K562 (cell line): ENCODE results near the gene TAF1D. TPM values are rescaled to one million over a fixed set of nuclear protein-coding genes. Genes with fewer than 3 reads are reported as not detected.
A peak's percentile ranks its signal among the peaks of the same experiment; 100 is the strongest.

Experiments used
- ARID1B ChIP-seq: fragments of 450-650 bp; IDR thresholded peaks from 2 replicates; pipeline ENCODE4 v1.6.1; 2016; ENCODE audit warnings: antibody characterized with exemption, mild to moderate bottlenecking, inconsistent platforms
- ATF1 ChIP-seq, 2 experiments: fragments of 450-650 bp in 1 of 2; IDR thresholded peaks; 2 replicates each; pipeline ENCODE4 v1.6.1; 2016; ENCODE audit warnings: missing compliant biosample characterization in 1 of 2, missing genetic modification characterization in 1 of 2
- CTCF ChIP-seq, 3 experiments: IDR thresholded peaks in 2 of 3; conservative IDR thresholded peaks in 1 of 3; 2 replicates each; pipeline ENCODE4 v1.5.1; 2011 to 2012; ENCODE audit warnings: low read length in 3 of 3, mild to moderate bottlenecking in 3 of 3, control low read depth in 2 of 3, improper control_type of control experiment in 1 of 3, inconsistent platforms in 1 of 3, low read depth in 1 of 3, mixed read lengths in 1 of 3, moderate library complexity in 1 of 3; ENCODE audit not compliant: insufficient read depth in 2 of 3
- GTF3C2 ChIP-seq: IDR thresholded peaks from 3 replicates; pipeline ENCODE4 v1.6.1; 2011; ENCODE audit warnings: borderline replicate concordance, mild to moderate bottlenecking, moderate library complexity; ENCODE audit not compliant: insufficient read length; ENCODE audit errors: extremely low read depth
- HMGN3 ChIP-seq: IDR thresholded peaks from 2 replicates; pipeline ENCODE4 v1.6.1; 2011; ENCODE audit warnings: borderline replicate concordance, low read depth, mild to moderate bottlenecking, mixed read lengths, low read length; ENCODE audit not compliant: insufficient read length; ENCODE audit errors: extremely low read depth
- MNT ChIP-seq, 2 experiments: fragments of 450-650 bp; conservative IDR thresholded peaks; 2 replicates each; pipeline ENCODE4 v1.6.1; 2017; ENCODE audit warnings: mild to moderate bottlenecking in 2 of 2, moderate library complexity in 2 of 2
- PBX2 ChIP-seq, 2 experiments: IDR thresholded peaks in 1 of 2; conservative IDR thresholded peaks in 1 of 2; 2 replicates each; pipeline ENCODE4 v1.6.1; 2016; ENCODE audit warnings: low read depth in 2 of 2, mild to moderate bottlenecking in 1 of 2, missing compliant biosample characterization in 1 of 2, missing genetic modification characterization in 1 of 2, moderate library complexity in 1 of 2
- PCBP1 ChIP-seq: fragments of 200-400 bp; formaldehyde crosslinking; IDR thresholded peaks from 2 replicates; pipeline ENCODE4 v1.6.1; 2018; ENCODE audit warnings: mild to moderate bottlenecking, low read depth, low read length; ENCODE audit not compliant: poor library complexity, severe bottlenecking
- PPARD ChIP-seq: fragments of 250-450 bp; sonication (Bioruptor Pico); IDR thresholded peaks from 2 replicates; pipeline ENCODE4 v1.8.0; 2022; ENCODE audit warnings: inconsistent platforms, mild to moderate bottlenecking, moderate library complexity
- SIRT6 ChIP-seq: IDR thresholded peaks from one replicate; pipeline ENCODE4 v1.6.1; 2012; ENCODE audit warnings: low read depth, mild to moderate bottlenecking, control low read depth, inconsistent platforms, low read length, moderate library complexity
- SMARCE1 ChIP-seq: fragments of 450-650 bp; IDR thresholded peaks from 2 replicates; pipeline ENCODE4 v1.7.1; 2016; ENCODE audit warnings: mild to moderate bottlenecking
- SOX6 ChIP-seq: fragments of 450-650 bp; IDR thresholded peaks from 2 replicates; pipeline ENCODE4 v1.6.1; 2014; ENCODE audit warnings: mild to moderate bottlenecking
- ZNF12 ChIP-seq: sonication (generic); formaldehyde crosslinking; IDR thresholded peaks from 2 replicates; pipeline ENCODE4 v1.4.0; 2020; ENCODE audit warnings: mild to moderate bottlenecking, missing genetic modification reagents
- ZNF124 ChIP-seq: sonication (generic); formaldehyde crosslinking; IDR thresholded peaks from 2 replicates; pipeline ENCODE4 v1.8.1; 2022; ENCODE audit warnings: missing genetic modification reagents
- ZNF316 ChIP-seq: fragments of 450-650 bp; IDR thresholded peaks from 2 replicates; pipeline ENCODE4 v1.6.1; 2016
- polyA plus RNA-seq, 8 experiments: library from polyadenylated mRNA; depleted of rRNA in 4 of 8; stranded (reverse) in 5 of 8; unstranded in 3 of 8; fragments of >200 nt; fragmentation: Nextera tagmentation in 2 of 8; fragmentation: Illumina TruSeq in 1 of 8; extraction: Ambion mirVana in 2 of 8; extraction: Trizol in 1 of 8; gene quantifications; 2 replicates each; pipeline versions ENCODE4 v1.2.1 to v1.2.3, GENCODE V29; 2011 to 2014; ENCODE audit warnings: inconsistent platforms in 1 of 8, missing spikeins in 1 of 8
- total RNA-seq, 7 experiments: library from RNA; depleted of rRNA in 6 of 7; stranded (reverse); fragments of >200 nt in 6 of 7; fragmentation: Illumina TruSeq in 2 of 7; extraction: Trizol in 2 of 7; gene quantifications; 2 replicates each; pipeline versions ENCODE4 v1.2.1 to v1.2.3, GENCODE V29; 2011 to 2021; ENCODE audit warnings: low replicate concordance in 1 of 7

TAF1D gene
- total and polyA plus RNA-seq, 9 of the 15 experiments (the other 6 are each of a cell fraction or from before 2014, with no cell fraction given) = 122 to 347 (median 250) TPM

- TF ChIP-seq ARID1B = no peak; the same call in 1 of the 2 replicates
- TF ChIP-seq ATF1 (CRISPR knock-in tag; IDR thresholded peaks at IDR 0.05) = no peak
- TF ChIP-seq ATF1 (tag; IDR thresholded peaks at IDR 0.05) = peak; percentile 80
- TF ChIP-seq MNT (conservative IDR thresholded peaks at IDR 0.05) = peak in 1 of 2 experiments; percentile 77
- TF ChIP-seq ZNF316 = peak; percentile 13; the same call in 1 of the 2 replicates
- TF ChIP-seq PPARD (CRISPR knock-in tag) = no peak
- TF ChIP-seq SMARCE1 = peak; percentile 30; the same call in 1 of the 2 replicates
- no peak for TF ChIP-seq GTF3C2
- peak; percentile 86 for TF ChIP-seq PCBP1
- peak; percentile 64 for TF ChIP-seq HMGN3
- TF ChIP-seq SOX6 = no peak
- no peak for TF ChIP-seq SIRT6
- TF ChIP-seq CTCF (IDR thresholded peaks at IDR 0.05 in 2 of 3, conservative IDR thresholded peaks at IDR 0.05 in 1 of 3; ENCODE audit: insufficient read depth in 2 of 3, low read depth in 1 of 3, low read length in 3 of 3) = 0 out of 6 replicates have a peak, but pooled peaks of 1 of the 3 experiments have one; percentile 1
- no peak for TF ChIP-seq ZNF12 (CRISPR knock-in tag)
- no peak for TF ChIP-seq ZNF124
- no peak for TF ChIP-seq PBX2 (CRISPR knock-in tag; IDR thresholded peaks at IDR 0.05; ENCODE audit: low read depth)
- TF ChIP-seq PBX2 (tag; conservative IDR thresholded peaks at IDR 0.05; ENCODE audit: low read depth) = no peak
These were observed at the start of gene TAF1D, which contains the start of gene C11orf54 (continued) for GRCh38 chr11:93741094-93741881.
